Neural cell (in vitro differentiated cells): ENCODE measurements around the gene KRT33A. TPM values are rescaled to one million over a fixed set of nuclear protein-coding genes. Genes with fewer than 3 reads are reported as not detected.
"Not testable (repeated sequence)": the region's sequence is repeated elsewhere in the genome, so short reads cannot be mapped to it uniquely, and the experiment has no call there.

ENCODE experiments used
- H2AFZ ChIP-seq: fragments of 200-600, 300-800 bp; sonication (generic), shearing (Covaris generic); 2 replicates; pipeline ENCODE4 v1.6.0; 2014; ENCODE audit warnings: low read depth, mild to moderate bottlenecking, antibody characterized with exemption, low read length, moderate library complexity
- H3F3A ChIP-seq: fragments of 200-600 bp; shearing (Covaris generic); 2 replicates; pipeline ENCODE4 v1.6.1; 2016; ENCODE audit warnings: mild to moderate bottlenecking, moderate library complexity, mixed read lengths, antibody characterized with exemption, low read length; ENCODE audit not compliant: insufficient read depth, poor library complexity, severe bottlenecking
- H3K27ac ChIP-seq: fragments of 200-600, 300-800 bp; sonication (generic), shearing (Covaris generic); 2 replicates; pipeline ENCODE4 v1.5.1; 2014; ENCODE audit warnings: mild to moderate bottlenecking, low read length, moderate library complexity
- H3K27me3 ChIP-seq: fragments of 300-800, 200-600 bp; sonication (generic), shearing (Covaris generic); 2 replicates; pipeline ENCODE4 v1.6.0; 2014; ENCODE audit warnings: mild to moderate bottlenecking, low read depth, low read length, moderate library complexity; ENCODE audit not compliant: insufficient read depth
- H3K36me3 ChIP-seq: fragments of 300-800, 200-600 bp; sonication (generic), shearing (Covaris generic); 2 replicates; pipeline ENCODE4 v1.5.1; 2014; ENCODE audit warnings: mild to moderate bottlenecking, antibody characterized with exemption, low read length, moderate library complexity; ENCODE audit not compliant: insufficient read depth
- H3K4me2 ChIP-seq: fragments of 300-800, 200-600 bp; sonication (generic), shearing (Covaris generic); 2 replicates; pipeline ENCODE4 v1.6.0; 2014; ENCODE audit warnings: mild to moderate bottlenecking, low read length
- H3K4me3 ChIP-seq: fragments of 300-800, 200-600 bp; sonication (generic), shearing (Covaris generic); 2 replicates; pipeline ENCODE4 v1.5.1; 2014; ENCODE audit warnings: mild to moderate bottlenecking, low read length, moderate library complexity
- H3K79me2 ChIP-seq: fragments of 200-600 bp; shearing (Covaris generic); replicated peaks from 2 replicates; pipeline ENCODE4 v1.6.0; 2014; ENCODE audit warnings: mild to moderate bottlenecking, low read length, moderate library complexity; ENCODE audit not compliant: insufficient read depth
- H3K9ac ChIP-seq: fragments of 300-800, 200-600 bp; sonication (generic), shearing (Covaris generic); 2 replicates; pipeline ENCODE4 v1.6.1; 2016; ENCODE audit warnings: mild to moderate bottlenecking, low read length, mixed read lengths
- H3K9me2 ChIP-seq: fragments of 200-600 bp; shearing (Covaris generic); 2 replicates; pipeline ENCODE4 v1.6.1; 2016; ENCODE audit warnings: mild to moderate bottlenecking, low read length, mixed read lengths; ENCODE audit not compliant: insufficient read depth
- H3K9me3 ChIP-seq: fragments of 200-600, 300-800 bp; sonication (generic), shearing (Covaris generic); 2 replicates; pipeline ENCODE4 v1.6.1; 2016; ENCODE audit warnings: mild to moderate bottlenecking, mixed run types, low read length, moderate library complexity, mixed read lengths
- H4K20me1 ChIP-seq: fragments of 200-600 bp; shearing (Covaris generic); 2 replicates; pipeline ENCODE4 v1.6.1; 2016; ENCODE audit warnings: mild to moderate bottlenecking, mixed run types; ENCODE audit not compliant: insufficient read depth
- CTCF ChIP-seq: fragments of 450-650 bp; IDR thresholded peaks from 2 replicates; pipeline ENCODE4 v1.5.1; 2014; ENCODE audit warnings: antibody characterized with exemption, mild to moderate bottlenecking, moderate library complexity; ENCODE audit not compliant: poor library complexity, severe bottlenecking
- EP300 ChIP-seq: fragments of 450-650 bp; conservative IDR thresholded peaks from 2 replicates; pipeline ENCODE4 v1.6.1; 2014; ENCODE audit warnings: antibody characterized with exemption, mild to moderate bottlenecking, moderate library complexity; ENCODE audit not compliant: poor library complexity, severe bottlenecking
- EZH2 ChIP-seq: fragments of 200-600, 300-800 bp; shearing (Covaris generic), sonication (generic); IDR thresholded peaks from 2 replicates; pipeline ENCODE4 v1.6.1; 2014; ENCODE audit warnings: antibody characterized with exemption, low read length, borderline replicate concordance, mild to moderate bottlenecking; ENCODE audit not compliant: insufficient read depth, poor library complexity, severe bottlenecking
- MXI1 ChIP-seq: fragments of 450-650 bp; conservative IDR thresholded peaks from 2 replicates; pipeline ENCODE4 v1.6.1; 2014; ENCODE audit warnings: antibody characterized with exemption, mild to moderate bottlenecking; ENCODE audit not compliant: poor library complexity, severe bottlenecking
- POLR2AphosphoS5 ChIP-seq: IDR thresholded peaks from 2 replicates; pipeline ENCODE4 v1.6.1; 2012
- RAD21 ChIP-seq: fragments of 450-650 bp; conservative IDR thresholded peaks from 2 replicates; pipeline ENCODE4 v1.6.1; 2014; ENCODE audit warnings: antibody characterized with exemption, mild to moderate bottlenecking, moderate library complexity
- REST ChIP-seq: IDR thresholded peaks from 2 replicates; pipeline ENCODE4 v1.6.1; 2012; ENCODE audit warnings: borderline replicate concordance
- SMC3 ChIP-seq: fragments of 450-650 bp; conservative IDR thresholded peaks from 2 replicates; pipeline ENCODE4 v1.6.1; 2014; ENCODE audit warnings: antibody characterized with exemption, mild to moderate bottlenecking, moderate library complexity; ENCODE audit not compliant: poor library complexity
- TAF1 ChIP-seq: IDR thresholded peaks from 2 replicates; pipeline ENCODE4 v1.6.1; 2012; ENCODE audit warnings: low read depth
- polyA plus RNA-seq: library from polyadenylated mRNA; depleted of rRNA; stranded (reverse); fragments of >200 nt; gene quantifications from 2 replicates; pipeline ENCODE4 v1.2.3, GENCODE V29; 2014

Gene KRT33A
- polyA plus RNA-seq, 1 donor from 2014 or later: not detected

- no peaks in the 10 kb centered on the region for H3K79me2 ChIP-seq
- no peaks in the 10 kb centered on the region for H3F3A ChIP-seq
- no peaks in the 10 kb centered on the region for H4K20me1 ChIP-seq
- H2AFZ ChIP-seq: no peak overlapping the region
- H3K27ac ChIP-seq: no peak overlapping the region
- no peaks in the 10 kb centered on the region for H3K27me3 ChIP-seq
- no peak overlapping the region for H3K4me3 ChIP-seq
- H3K36me3 ChIP-seq: no peaks in the 10 kb centered on the region
- H3K9me2 ChIP-seq: no peaks in the 10 kb centered on the region
- H3K9ac ChIP-seq: no peak overlapping the region
- TF ChIP-seq EP300 (no peak), CTCF (no peak), TAF1 (no peak), RAD21 (no peak), REST (no peak), MXI1 (no peak), POLR2AphosphoS5 (no peak), SMC3 (no peak), EZH2 (no peak)
- H3K4me2 ChIP-seq: no peak overlapping the region
- H3K9me3 ChIP-seq: no peaks in the 10 kb centered on the region
Measured at GRCh38 chr17:41347869-41348760, 2.5 kb downstream of the KRT33A start.

GRCh38 chr17:41346421-41346820, 4.2 kb downstream of the KRT33A start:
- H3K4me3 ChIP-seq, H3K9ac ChIP-seq, H2AFZ ChIP-seq, H3K9me2 ChIP-seq, H4K20me1 ChIP-seq, H3K36me3 ChIP-seq, H3K27me3 ChIP-seq, H3K79me2 ChIP-seq, H3K27ac ChIP-seq, H3K9me3 ChIP-seq, H3K4me2 ChIP-seq, H3F3A ChIP-seq: not testable (repeated sequence)
